Gastroesophageal sphincter (tissue), 3 donors: ENCODE measurements around the gene PPP2R1A.

ENCODE experiments used
- POLR2A ChIP-seq, 2 donors: fragments of 450-650 bp; IDR thresholded peaks; one replicate each; pipeline ENCODE4 v1.6.1; 2017; ENCODE audit warnings: antibody characterized with exemption in 2 of 2, mild to moderate bottlenecking in 2 of 2, moderate library complexity in 1 of 2
- POLR2AphosphoS5 ChIP-seq: sonication (generic); formaldehyde crosslinking; IDR thresholded peaks from one replicate; pipeline ENCODE4 v1.6.1; 2017; ENCODE audit warnings: antibody characterized with exemption
- TF ChIP-seq, protein P1 (sequence below), 4 experiments: fragments of 200-600 bp in 2 of 4; fragments of 450-650 bp in 2 of 4; sonication (generic) in 1 of 4; IDR thresholded peaks; one replicate each; pipeline ENCODE4 v1.5.1; 2017 to 2019; ENCODE audit warnings: antibody characterized with exemption in 4 of 4, mild to moderate bottlenecking in 2 of 4, moderate library complexity in 2 of 4

DNA sequence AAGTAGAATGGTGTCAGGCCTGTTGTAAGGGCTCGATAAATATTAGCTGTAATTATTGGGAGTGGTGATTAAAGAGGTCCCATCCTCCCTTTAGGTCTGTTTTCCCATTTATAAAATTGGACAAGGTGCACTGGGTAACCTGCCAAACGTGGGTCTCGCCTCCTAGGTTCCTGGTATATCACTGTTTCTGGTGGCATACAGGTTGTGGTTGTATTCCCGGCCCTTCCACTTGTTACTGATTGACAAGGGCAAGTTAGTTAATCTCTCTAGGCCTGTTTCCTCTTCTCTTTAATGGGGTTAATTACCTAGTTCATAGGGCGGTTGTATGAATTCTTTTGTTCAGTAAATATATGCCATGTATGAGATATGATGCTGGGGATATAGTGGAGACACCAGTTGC lies 1.5 kb downstream of the PPP2R1A start:
- TF ChIP-seq, protein P1, sequence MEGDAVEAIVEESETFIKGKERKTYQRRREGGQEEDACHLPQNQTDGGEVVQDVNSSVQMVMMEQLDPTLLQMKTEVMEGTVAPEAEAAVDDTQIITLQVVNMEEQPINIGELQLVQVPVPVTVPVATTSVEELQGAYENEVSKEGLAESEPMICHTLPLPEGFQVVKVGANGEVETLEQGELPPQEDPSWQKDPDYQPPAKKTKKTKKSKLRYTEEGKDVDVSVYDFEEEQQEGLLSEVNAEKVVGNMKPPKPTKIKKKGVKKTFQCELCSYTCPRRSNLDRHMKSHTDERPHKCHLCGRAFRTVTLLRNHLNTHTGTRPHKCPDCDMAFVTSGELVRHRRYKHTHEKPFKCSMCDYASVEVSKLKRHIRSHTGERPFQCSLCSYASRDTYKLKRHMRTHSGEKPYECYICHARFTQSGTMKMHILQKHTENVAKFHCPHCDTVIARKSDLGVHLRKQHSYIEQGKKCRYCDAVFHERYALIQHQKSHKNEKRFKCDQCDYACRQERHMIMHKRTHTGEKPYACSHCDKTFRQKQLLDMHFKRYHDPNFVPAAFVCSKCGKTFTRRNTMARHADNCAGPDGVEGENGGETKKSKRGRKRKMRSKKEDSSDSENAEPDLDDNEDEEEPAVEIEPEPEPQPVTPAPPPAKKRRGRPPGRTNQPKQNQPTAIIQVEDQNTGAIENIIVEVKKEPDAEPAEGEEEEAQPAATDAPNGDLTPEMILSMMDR (IDR thresholded peaks at IDR 0.05), result no peak
- TF ChIP-seq POLR2AphosphoS5 (no peak), POLR2A (IDR thresholded peaks at IDR 0.05) (no peak)
